SJCRH30 (cell line): ENCODE data around the gene TANGO2. TPM values are rescaled to one million over a fixed set of nuclear protein-coding genes. Genes with fewer than 3 reads are reported as not detected.
"Not testable (repeated sequence)": the region's sequence is repeated elsewhere in the genome, so short reads cannot be mapped to it uniquely, and the experiment has no call there.

Experiments used
- DNase-seq, 2 experiments: peaks; one replicate each; pipeline ENCODE4 v3.0.0-alpha.2; 2015 to 2020
- H3K27ac ChIP-seq: fragments of 250-450 bp; sonication (Bioruptor Pico); 2 replicates; pipeline ENCODE4 v1.5.1; 2020; ENCODE audit warnings: mild to moderate bottlenecking, moderate library complexity
- H3K27me3 ChIP-seq: fragments of 250-450 bp; sonication (Bioruptor Pico); 2 replicates; pipeline ENCODE4 v1.5.1; 2020; ENCODE audit warnings: mild to moderate bottlenecking, moderate library complexity
- H3K36me3 ChIP-seq: fragments of 250-450 bp; sonication (Bioruptor Pico); 2 replicates; pipeline ENCODE4 v1.5.1; 2020; ENCODE audit warnings: mild to moderate bottlenecking, moderate library complexity
- H3K4me1 ChIP-seq: fragments of 250-450 bp; sonication (Bioruptor Pico); 2 replicates; pipeline ENCODE4 v1.5.1; 2020; ENCODE audit warnings: mild to moderate bottlenecking, moderate library complexity
- H3K4me3 ChIP-seq: fragments of 250-450 bp; sonication (Bioruptor Pico); 2 replicates; pipeline ENCODE4 v1.5.1; 2020; ENCODE audit warnings: mild to moderate bottlenecking, moderate library complexity
- H3K9me3 ChIP-seq: fragments of 250-450 bp; sonication (Bioruptor Pico); replicated peaks from 2 replicates; pipeline ENCODE4 v1.5.1; 2020; ENCODE audit warnings: mild to moderate bottlenecking, moderate library complexity
- total RNA-seq: library from RNA; depleted of rRNA; stranded (reverse); fragments of >200 nt; shearing (Covaris generic); gene quantifications from 2 replicates; pipeline ENCODE4 v1.2.3, GENCODE V29; 2014

Gene TANGO2
- total RNA-seq, 1 experiment from 2014 or later, result 9.4 TPM

- Histone ChIP-seq H3K4me1 (peaks cover 11% of the 10 kb centered on the region; the same call in 1 of the 2 replicates), H3K27me3 (no peaks in the 10 kb centered on the region), H3K4me3 (no peak overlapping the region), H3K9me3 (no peaks in the 10 kb centered on the region), H3K36me3 (no peaks in the 10 kb centered on the region), H3K27ac (no peak overlapping the region)
- DNase-seq, result peak in 1 of 2 experiments; percentile 17
Measured at GRCh38 chr22:20058989-20059770, 38.3 kb downstream of the TANGO2 start.

- Histone ChIP-seq H3K27ac (no peak overlapping the region), H3K27me3 (no peaks in the 10 kb centered on the region), H3K36me3 (no peaks in the 10 kb centered on the region), H3K4me1 (peaks cover 11% of the 10 kb centered on the region; the same call in 1 of the 2 replicates), H3K9me3 (no peaks in the 10 kb centered on the region), H3K4me3 (no peak overlapping the region)
- no peak for DNase-seq
Measured at GRCh38 chr22:20060700-20061480, 40.0 kb downstream of the TANGO2 start.

- Histone ChIP-seq H3K27me3 (no peaks in the 10 kb centered on the region), H3K36me3 (no peaks in the 10 kb centered on the region), H3K27ac (no peak overlapping the region), H3K4me3 (no peak overlapping the region), H3K9me3 (no peaks in the 10 kb centered on the region), H3K4me1 (peaks cover 11% of the 10 kb centered on the region; the same call in 1 of the 2 replicates)
- DNase-seq, result no peak
Measured at GRCh38 chr22:20061481-20061861, 40.6 kb downstream of the TANGO2 start.

- Histone ChIP-seq H3K27me3 (no peaks in the 10 kb centered on the region), H3K27ac (no peak overlapping the region), H3K36me3 (no peaks in the 10 kb centered on the region), H3K4me1 (peaks cover 11% of the 10 kb centered on the region; the same call in 1 of the 2 replicates), H3K4me3 (no peak overlapping the region), H3K9me3 (no peaks in the 10 kb centered on the region)
- DNase-seq, result no peak
Measured at GRCh38 chr22:20062043-20062765, 41.3 kb downstream of the TANGO2 start.

DNA sequence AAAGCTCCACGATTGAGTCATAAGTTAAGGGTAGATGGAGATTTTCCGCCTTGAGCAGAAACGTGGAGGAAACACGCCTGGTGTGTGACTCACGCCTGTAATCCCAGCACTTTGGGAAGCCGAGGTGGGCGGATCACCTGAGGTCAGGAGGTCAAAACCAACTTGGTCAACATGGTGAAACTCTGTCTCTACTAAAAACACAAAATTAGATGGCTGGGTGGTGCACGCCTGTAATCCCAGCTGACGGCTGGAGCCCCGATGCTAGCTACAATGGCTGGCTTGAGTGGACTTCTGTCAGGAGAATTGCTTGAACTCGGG lies 41.8 kb downstream of the TANGO2 start:
- Histone ChIP-seq H3K36me3 (no peaks in the 10 kb centered on the region), H3K4me3 (no peak overlapping the region), H3K4me1 (peaks cover 11% of the 10 kb centered on the region; the same call in 1 of the 2 replicates), H3K27ac (no peak overlapping the region), H3K9me3 (no peaks in the 10 kb centered on the region), H3K27me3 (no peaks in the 10 kb centered on the region)
- DNase-seq, result no peak

DNA sequence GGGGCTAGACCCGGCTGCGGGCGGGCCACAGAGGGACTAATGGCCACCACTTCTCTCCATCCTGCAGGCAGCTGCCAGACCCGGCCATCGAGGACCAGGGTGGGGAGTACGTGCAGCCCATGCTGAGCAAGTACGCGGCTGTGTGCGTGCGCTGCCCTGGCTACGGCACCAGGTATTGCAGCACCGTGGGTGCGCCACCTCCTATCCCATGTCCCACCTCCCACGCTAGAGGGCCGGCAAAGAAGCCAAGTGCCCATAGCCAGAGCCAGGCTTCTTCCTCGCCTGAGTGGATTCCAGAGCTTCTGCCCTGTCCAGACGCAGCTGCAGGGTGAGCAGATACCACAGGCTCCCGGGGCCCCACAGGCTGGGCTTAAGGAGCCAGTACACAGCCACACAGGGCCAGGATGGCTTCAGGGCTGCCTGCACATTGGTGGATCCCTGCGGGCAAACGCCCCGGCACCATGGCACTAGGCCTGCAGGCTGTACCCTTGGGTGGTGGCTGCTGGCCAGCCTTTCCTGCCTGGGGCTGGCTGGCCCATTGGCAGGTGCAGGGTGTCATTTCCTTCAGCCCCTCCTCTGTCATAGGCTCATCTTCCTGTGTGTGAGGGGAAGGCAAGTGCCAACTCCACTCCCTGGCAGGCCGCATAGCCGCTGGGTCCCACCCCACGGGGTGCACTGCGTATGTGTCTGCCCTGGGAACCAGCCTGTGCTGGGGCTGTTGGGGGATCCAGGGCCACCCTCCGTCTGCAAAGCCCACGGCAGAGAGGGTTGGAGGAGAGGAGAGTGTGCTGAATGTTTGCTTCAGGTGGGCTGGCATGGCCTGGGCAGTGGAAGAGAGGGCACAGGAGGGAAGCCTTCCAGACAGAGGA lies 42.6 kb downstream of the TANGO2 start:
- H3K9me3 ChIP-seq, result no peaks in the 10 kb centered on the region
- H3K4me1 ChIP-seq, result peaks cover 11% of the 10 kb centered on the region; the same call in 1 of the 2 replicates
- no peak for DNase-seq
- H3K4me3 ChIP-seq, result no peak overlapping the region
- H3K27ac ChIP-seq, result no peak overlapping the region
- no peaks in the 10 kb centered on the region for H3K36me3 ChIP-seq
- no peaks in the 10 kb centered on the region for H3K27me3 ChIP-seq

DNA sequence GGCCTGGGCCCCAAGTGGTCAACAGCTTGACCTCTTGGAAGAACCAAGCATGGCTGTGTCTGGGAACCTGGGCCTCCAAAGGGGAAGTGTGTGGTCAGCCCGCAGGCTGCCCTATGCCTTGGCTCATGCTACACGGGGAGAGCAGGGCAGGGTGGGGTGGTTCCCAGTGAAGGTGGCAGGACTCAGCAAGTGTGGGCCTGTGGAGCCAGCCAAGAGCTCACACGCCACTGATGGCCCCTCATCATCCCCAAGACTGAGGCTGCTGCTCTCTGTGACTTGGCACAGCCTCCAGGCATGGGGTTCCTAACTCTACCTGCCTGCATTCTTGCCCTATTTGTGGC lies 43.2 kb downstream of the TANGO2 start:
- H3K9me3 ChIP-seq, result no peaks in the 10 kb centered on the region
- H3K36me3 ChIP-seq, result no peaks in the 10 kb centered on the region
- H3K4me3 ChIP-seq, result no peak overlapping the region
- DNase-seq, result no peak
- H3K27ac ChIP-seq, result no peak overlapping the region
- H3K27me3 ChIP-seq, result no peaks in the 10 kb centered on the region
- H3K4me1 ChIP-seq, result peaks cover 11% of the 10 kb centered on the region; the same call in 1 of the 2 replicates

DNA sequence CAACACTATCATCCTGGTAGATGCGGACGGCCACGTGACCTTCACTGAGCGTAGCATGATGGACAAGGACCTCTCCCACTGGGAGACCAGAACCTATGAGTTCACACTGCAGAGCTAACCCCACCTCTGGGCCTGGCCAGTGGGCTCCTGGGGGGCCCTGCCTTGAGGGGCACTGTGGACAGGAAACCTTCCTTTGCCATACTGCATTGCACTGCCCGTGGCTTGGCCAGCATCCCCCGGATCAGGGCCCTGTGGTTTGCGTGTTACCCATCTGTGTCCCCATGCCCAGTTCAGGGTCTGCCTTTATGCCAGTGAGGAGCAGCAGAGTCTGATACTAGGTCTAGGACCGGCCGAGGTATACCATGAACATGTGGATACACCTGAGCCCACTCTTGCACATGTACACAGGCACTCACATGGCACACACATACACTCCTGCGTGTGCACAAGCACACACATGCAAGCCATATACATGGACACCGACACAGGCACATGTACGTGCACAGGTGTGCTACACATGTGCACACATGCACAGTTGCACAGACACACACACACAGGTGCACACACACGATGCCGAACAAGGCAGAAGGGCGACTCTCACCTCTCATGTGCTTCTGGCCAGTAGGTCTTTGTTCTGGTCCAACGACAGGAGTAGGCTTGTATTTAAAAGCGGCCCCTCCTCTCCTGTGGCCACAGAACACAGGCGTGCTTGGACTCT lies 43.8 kb downstream of the TANGO2 start:
- Histone ChIP-seq H3K27ac (no peak overlapping the region), H3K4me1 (peaks cover 5% of the 10 kb centered on the region; the same call in 1 of the 2 replicates), H3K9me3 (no peaks in the 10 kb centered on the region), H3K36me3 (no peaks in the 10 kb centered on the region), H3K4me3 (no peak overlapping the region), H3K27me3 (no peaks in the 10 kb centered on the region)
- no peak for DNase-seq

- H3K27me3 ChIP-seq, result no peaks in the 10 kb centered on the region
- H3K27ac ChIP-seq, result no peak overlapping the region
- DNase-seq, result no peak
- no peaks in the 10 kb centered on the region for H3K36me3 ChIP-seq
- H3K4me1 ChIP-seq, result peaks cover 5% of the 10 kb centered on the region; the same call in 1 of the 2 replicates
- no peak overlapping the region for H3K4me3 ChIP-seq
- H3K9me3 ChIP-seq, result no peaks in the 10 kb centered on the region
Measured at GRCh38 chr22:20065896-20066616, 45.1 kb downstream of the TANGO2 start.

DNA sequence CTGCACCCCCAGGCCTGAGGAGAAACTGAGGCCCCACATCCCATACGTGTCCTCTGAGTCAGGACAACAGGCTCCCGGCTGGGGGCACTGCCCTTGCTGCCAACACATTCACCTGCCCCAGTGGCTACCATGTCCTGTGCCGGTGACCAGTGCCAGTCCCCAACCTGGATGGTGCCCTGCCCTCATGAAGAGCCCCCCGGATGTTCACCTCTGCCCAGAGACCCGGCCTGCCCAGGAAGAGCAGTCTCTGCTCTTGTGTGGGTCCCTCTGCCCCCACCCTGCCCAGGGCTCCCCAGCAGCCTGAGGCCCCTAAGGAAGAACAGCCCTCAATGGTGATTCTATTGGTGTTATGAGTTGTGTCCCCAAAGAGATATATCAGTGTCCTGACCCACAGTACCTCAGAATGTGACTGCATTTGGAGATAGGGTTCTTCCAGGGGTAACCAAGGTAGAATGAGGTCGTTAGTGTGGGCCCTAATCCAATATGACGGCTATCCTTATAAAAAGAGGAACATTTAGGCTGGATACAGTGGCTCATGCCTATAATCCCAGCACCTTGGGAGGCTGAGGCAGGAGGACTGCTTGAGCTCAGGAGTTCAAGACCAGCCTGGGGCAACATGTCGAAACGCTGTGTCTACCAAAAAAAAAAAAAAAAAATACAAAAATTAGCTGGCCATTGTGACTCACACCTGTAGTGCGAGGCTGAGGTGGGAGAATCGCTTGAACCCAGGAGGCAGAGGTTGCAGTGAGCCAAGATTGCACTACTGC lies 45.9 kb downstream of the TANGO2 start:
- Histone ChIP-seq H3K4me1 (peaks cover 5% of the 10 kb centered on the region; the same call in 1 of the 2 replicates), H3K9me3 (no peaks in the 10 kb centered on the region), H3K36me3 (no peaks in the 10 kb centered on the region), H3K27me3 (no peaks in the 10 kb centered on the region), H3K4me3 (no peak overlapping the region), H3K27ac (no peak overlapping the region)
- DNase-seq, result no peak

DNA sequence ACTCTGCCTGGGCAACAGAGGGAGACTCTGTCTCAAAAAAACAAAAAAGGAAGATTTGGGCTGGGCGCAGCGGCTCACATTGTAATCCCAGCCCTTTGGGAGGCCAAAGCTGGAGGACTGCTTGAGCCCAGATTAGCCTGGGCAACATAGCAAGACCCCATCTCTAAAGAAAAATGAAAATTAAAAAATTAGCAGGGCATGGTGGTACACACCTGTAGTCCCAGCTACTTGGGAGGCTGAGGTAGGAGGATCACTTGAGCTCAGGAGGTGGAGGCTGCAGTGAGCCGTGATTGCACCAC lies 46.4 kb downstream of the TANGO2 start:
- H3K9me3 ChIP-seq, H3K4me1 ChIP-seq, H3K27me3 ChIP-seq, H3K36me3 ChIP-seq, DNase-seq, H3K27ac ChIP-seq, H3K4me3 ChIP-seq: not testable (repeated sequence)

DNA sequence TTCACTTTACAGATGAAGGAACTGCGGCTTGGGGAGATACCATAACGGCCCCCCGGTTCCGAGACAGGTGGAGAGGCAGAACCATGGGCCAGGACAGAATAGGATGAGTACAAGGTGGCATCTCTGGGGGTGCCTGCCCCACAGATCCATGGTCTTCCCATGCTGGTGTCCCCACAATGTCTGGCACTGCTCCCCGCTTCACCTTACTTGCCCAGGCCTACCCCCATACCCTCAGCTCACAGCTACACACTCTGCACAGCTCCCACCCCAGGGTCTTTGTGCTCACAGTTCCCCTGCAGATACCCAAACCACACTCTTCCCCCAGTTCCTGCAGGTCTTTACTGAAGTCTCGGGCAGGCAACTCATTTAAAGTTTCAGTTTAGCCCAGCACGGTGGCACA lies 47.7 kb downstream of the TANGO2 start:
- DNase-seq, result no peak
- no peak overlapping the region for H3K4me3 ChIP-seq
- H3K36me3 ChIP-seq, result no peaks in the 10 kb centered on the region
- H3K27ac ChIP-seq, result no peak overlapping the region
- no peaks in the 10 kb centered on the region for H3K9me3 ChIP-seq
- H3K4me1 ChIP-seq, result no peaks in the 10 kb centered on the region
- H3K27me3 ChIP-seq, result no peaks in the 10 kb centered on the region
